Measurements from ENCODE around the gene BMP15.

GRCh38 chrX:50876551-50876950, 34.0 kb upstream of the BMP15 start:
- TF ChIP-seq CTCF (IDR thresholded peaks at IDR 0.05; ENCODE audit: extremely low read depth in 1 of 2, insufficient read depth in 1 of 2, low read depth in 1 of 2, low read length in 2 of 2) (no peak), JUN (IDR thresholded peaks at IDR 0.05; ENCODE audit: borderline replicate concordance, insufficient read depth, insufficient read length, low read depth) (no peak), EZH2 (IDR thresholded peaks at IDR 0.05; ENCODE audit: borderline replicate concordance, low read depth, low read length, severe bottlenecking) (no peak)
